HepG2 (cell line): ENCODE data around the gene MYO3B. TPM values are rescaled to one million over a fixed set of nuclear protein-coding genes. Genes with fewer than 3 reads are reported as not detected.

Source experiments
- ATAC-seq: fragments of 200-7000 bp; cut with Tn5 transposase; 3 replicates; pipeline ENCODE4 v1.9.1; 2020; ENCODE audit warnings: mild to moderate bottlenecking, moderate library complexity
- BruUV-seq: library from RNA; stranded (reverse); fragments of 400-500 nt; replicated peaks from 2 replicates; lab custom pipeline; 2021; lab: Mats Ljungman, UMichigan
- CTCF ChIA-PET: fragments of 300-600 bp; formaldehyde crosslinking; extraction: SDS; loops from one replicate; lab custom pipeline; 2021; ENCODE audit warnings: low total read pairs, inconsistent platforms, low intra/inter-chr PET ratio; lab: Yijun Ruan, JAX
- POLR2A ChIA-PET: fragments of 350-600 bp; sonication (Branson Sonifier 250); formaldehyde crosslinking; loops from one replicate; lab custom pipeline; 2020; ENCODE audit warnings: antibody characterized with exemption, inconsistent platforms; lab: Yijun Ruan, JAX
- DNase-seq: peaks from one replicate; pipeline ENCODE4 v3.0.0-alpha.2; 2015; ENCODE audit warnings: low spot score
- FAIRE-seq: peaks from 3 replicates; lab custom pipeline; 2011; peaks lifted over from hg19 to GRCh38; lab: Jason Lieb, UNC
- H2AFZ ChIP-seq: one replicate; pipeline ENCODE4 v1.6.1; 2011; ENCODE audit warnings: low read length, inconsistent platforms
- H3K27ac ChIP-seq: fragments of 300-600 bp; 3 replicates; pipeline ENCODE4 v1.8.0; 2011; ENCODE audit warnings: mixed run types, mild to moderate bottlenecking, mixed read lengths, low read length, inconsistent platforms; ENCODE audit not compliant: insufficient read depth; ENCODE audit errors: extremely low read length
- H3K27me3 ChIP-seq, 2 experiments: fragments of 200-600 bp in 1 of 2; 2 replicates in 1 of 2; 3 replicates in 1 of 2; pipeline versions ENCODE4 v1.6.0 to v1.8.0; 2011; ENCODE audit warnings: low read length in 2 of 2, mild to moderate bottlenecking in 2 of 2, moderate library complexity in 2 of 2, inconsistent platforms in 1 of 2; ENCODE audit not compliant: insufficient read depth in 2 of 2, control insufficient read depth in 1 of 2
- H3K36me3 ChIP-seq, 2 experiments: fragments of 200-600 bp in 1 of 2; replicated peaks in 1 of 2; 2 replicates in 1 of 2; 3 replicates in 1 of 2; pipeline versions ENCODE4 v1.5.1 to v1.8.0; 2011; ENCODE audit warnings: low read length in 2 of 2, inconsistent platforms in 1 of 2; ENCODE audit not compliant: insufficient read depth in 2 of 2, control insufficient read depth in 1 of 2
- H3K4me1 ChIP-seq: 2 replicates; pipeline ENCODE4 v1.5.1; 2012; ENCODE audit warnings: low read length, inconsistent platforms; ENCODE audit not compliant: insufficient read depth
- H3K4me2 ChIP-seq: 2 replicates; pipeline ENCODE4 v1.6.0; 2011; ENCODE audit warnings: low read depth, low read length, inconsistent platforms
- H3K4me3 ChIP-seq, 3 experiments: fragments of 200-600 bp in 1 of 3; sonication (generic), shearing (Covaris generic) in 1 of 3; replicated peaks in 1 of 3; 2 replicates each; pipeline ENCODE4 v1.5.1; 2011 to 2016; ENCODE audit warnings: low read length in 3 of 3, inconsistent platforms in 2 of 3, low read depth in 2 of 3, mild to moderate bottlenecking in 2 of 3, control low read depth in 1 of 3, mixed read lengths in 1 of 3; ENCODE audit not compliant: insufficient read depth in 1 of 3
- H3K79me2 ChIP-seq: one replicate; pipeline ENCODE4 v1.6.1; 2011; ENCODE audit warnings: low read length, inconsistent platforms; ENCODE audit not compliant: insufficient read depth
- H3K9ac ChIP-seq: 2 replicates; pipeline ENCODE4 v1.6.0; 2011; ENCODE audit warnings: mild to moderate bottlenecking, low read depth, low read length, inconsistent platforms; ENCODE audit not compliant: insufficient read depth
- H3K9me3 ChIP-seq: 2 replicates; pipeline ENCODE4 v1.5.1; 2012; ENCODE audit warnings: mild to moderate bottlenecking, low read length
- H4K20me1 ChIP-seq: 2 replicates; pipeline ENCODE4 v1.6.0; 2011; ENCODE audit warnings: inconsistent platforms, mild to moderate bottlenecking, low read length, moderate library complexity; ENCODE audit not compliant: insufficient read depth
- GATAD1 ChIP-seq: IDR thresholded peaks from 2 replicates; pipeline ENCODE4 v1.6.1; 2016; ENCODE audit warnings: missing genetic modification reagents, missing compliant biosample characterization
- JUN ChIP-seq: sonication (generic); formaldehyde crosslinking; IDR thresholded peaks from 2 replicates; pipeline ENCODE4 v1.4.0; 2020; ENCODE audit warnings: mild to moderate bottlenecking, missing genetic modification reagents
- KLF16 ChIP-seq, 2 experiments: sonication (generic) in 1 of 2; formaldehyde crosslinking in 1 of 2; IDR thresholded peaks; 2 replicates each; pipeline versions ENCODE4 v1.6.1 to v1.8.0; 2016 to 2023; ENCODE audit warnings: missing genetic modification reagents in 2 of 2, missing compliant biosample characterization in 1 of 2
- SETDB1 ChIP-seq: sonication (generic); formaldehyde crosslinking; IDR thresholded peaks from 2 replicates; pipeline ENCODE4 v1.5.1; 2020; ENCODE audit warnings: missing genetic modification reagents, mild to moderate bottlenecking, borderline replicate concordance
- SNAI1 ChIP-seq: sonication (generic); formaldehyde crosslinking; IDR thresholded peaks from 2 replicates; pipeline ENCODE4 v1.5.0; 2020; ENCODE audit warnings: mild to moderate bottlenecking, missing genetic modification reagents, borderline replicate concordance
- SYNCRIP ChIP-seq: fragments of 200-400 bp; formaldehyde crosslinking; IDR thresholded peaks from 2 replicates; pipeline ENCODE4 v1.6.1; 2018; ENCODE audit warnings: mild to moderate bottlenecking, low read depth, low read length; ENCODE audit not compliant: insufficient read depth
- TBL1XR1 ChIP-seq: fragments of 150-350 bp; IDR thresholded peaks from 2 replicates; pipeline ENCODE4 v1.6.1; 2014; ENCODE audit warnings: borderline replicate concordance, low read length; ENCODE audit not compliant: partially characterized antibody
- TERF1 ChIP-seq: sonication (generic); formaldehyde crosslinking; IDR thresholded peaks from 2 replicates; pipeline ENCODE4 v1.8.0; 2022; ENCODE audit warnings: mild to moderate bottlenecking, missing genetic modification reagents, moderate library complexity
- TFDP2 ChIP-seq: sonication (generic); formaldehyde crosslinking; IDR thresholded peaks from 2 replicates; pipeline ENCODE4 v1.4.0; 2020; ENCODE audit warnings: missing genetic modification reagents
- ZFP82 ChIP-seq: sonication (generic); formaldehyde crosslinking; IDR thresholded peaks from 2 replicates; pipeline ENCODE4 v1.5.1; 2020; ENCODE audit warnings: mild to moderate bottlenecking, missing genetic modification reagents, borderline replicate concordance
- ZKSCAN8 ChIP-seq: IDR thresholded peaks from 2 replicates; pipeline ENCODE4 v1.6.1; 2016; ENCODE audit warnings: borderline replicate concordance, missing genetic modification reagents, missing compliant biosample characterization
- ZNF484 ChIP-seq: sonication (generic); formaldehyde crosslinking; IDR thresholded peaks from 2 replicates; pipeline ENCODE4 v1.5.1; 2020; ENCODE audit warnings: mild to moderate bottlenecking, low read depth, missing genetic modification reagents, borderline replicate concordance
- WGBS: methylation state at CpG from one replicate; pipeline ENCODE4 v1.1.6; 2017; ENCODE audit warnings: low lambda C conversion rate; 5-methylcytosine and 5-hydroxymethylcytosine counted together
- in situ Hi-C: cut with HindIII; loops from 2 replicates; pipeline ENCODE4 v1.10.0; 2017; ENCODE audit warnings: low pct_unique_long_range_greater_than_20kb; ENCODE audit not compliant: extremely low pct_ligation_motif_present
- intact Hi-C: fragments of 100-400 bp; cut with micrococcal nuclease; formaldehyde crosslinking; loops from one replicate; pipeline ENCODE4 v1.10.0; 2022; ENCODE audit not compliant: unreplicated experiment
- polyA plus RNA-seq, 8 experiments: library from polyadenylated mRNA; depleted of rRNA in 3 of 8; stranded (reverse) in 7 of 8; unstranded in 1 of 8; fragments of >200 nt; fragmentation: Illumina TruSeq in 4 of 8; extraction: Trizol in 4 of 8; gene quantifications; 2 replicates each; pipeline versions ENCODE4 v1.2.1 to v1.2.3, GENCODE V29; 2011 to 2016; ENCODE audit warnings: low read depth in 4 of 8, missing spikeins in 1 of 8, mixed read lengths in 1 of 8; ENCODE audit not compliant: insufficient read depth in 1 of 8
- total RNA-seq, 5 experiments: library from RNA; depleted of rRNA; stranded (reverse); fragments of >200 nt; fragmentation: Illumina TruSeq; extraction: Trizol; gene quantifications; 2 replicates each; pipeline ENCODE4 v1.2.3, GENCODE V29; 2016; ENCODE audit warnings: low read depth in 1 of 5
- TF ChIP-seq, protein P1 (sequence below): sonication (generic); formaldehyde crosslinking; IDR thresholded peaks from 2 replicates; pipeline ENCODE4 v1.4.0; 2020; ENCODE audit warnings: missing genetic modification reagents, borderline replicate concordance
- TF ChIP-seq, protein P2 (sequence below): sonication (generic); formaldehyde crosslinking; IDR thresholded peaks from 2 replicates; pipeline ENCODE4 v1.5.1; 2020; ENCODE audit warnings: mild to moderate bottlenecking, missing genetic modification reagents

MYO3B gene
- total and polyA plus RNA-seq, 2 of the 13 experiments (the other 11 are each of a cell fraction or from before 2014, with no cell fraction given): 0.01 TPM; not detected in 1

DNA sequence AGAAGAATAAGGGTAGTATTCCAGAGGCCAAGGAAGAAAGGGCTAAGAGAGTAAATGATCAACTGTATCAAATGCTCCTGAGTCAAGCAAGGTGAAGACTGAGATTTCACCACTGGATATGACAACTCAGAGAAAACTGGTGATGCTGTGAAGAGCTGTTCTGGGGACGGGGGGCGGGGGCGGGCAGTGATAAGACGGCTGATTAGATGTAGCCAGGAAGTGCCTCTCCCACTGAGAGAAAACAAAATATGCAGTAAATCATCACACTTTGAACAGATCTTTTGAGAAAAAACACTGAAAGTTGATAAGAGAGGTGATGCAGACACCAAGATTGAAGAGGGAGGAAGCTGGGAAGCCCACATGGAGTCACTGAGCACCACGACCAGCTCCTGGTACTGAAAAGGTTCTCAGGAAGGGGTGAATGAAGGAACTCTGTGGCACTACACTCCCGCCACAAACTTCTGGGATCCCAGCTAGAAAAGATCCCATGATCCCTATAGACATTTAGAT is 75.8 kb downstream of the MYO3B start:
- Histone ChIP-seq H3K9me3 (no peaks in the 10 kb centered on the region), H2AFZ (no peak overlapping the region), H3K27me3 (peaks cover 0 to 8% of the 10 kb centered on the region in 2 experiments; a peak in 1 of 5 replicates), H3K36me3 (no peaks in the 10 kb centered on the region), H3K27ac (no peak overlapping the region), H3K4me2 (no peak overlapping the region), H3K9ac (no peak overlapping the region), H3K79me2 (no peaks in the 10 kb centered on the region), H4K20me1 (no peaks in the 10 kb centered on the region), H3K4me3 (no peak overlapping the region), H3K4me1 (no peaks in the 10 kb centered on the region)
- FAIRE-seq (no peak), ATAC-seq (no peak), DNase-seq (no peak)
- intact Hi-C loops (no loop called here), in situ Hi-C loops (no loop called here)
- POLR2A ChIA-PET: no interaction called here
- BruUV-seq: no TSS peak
- WGBS: 16% methylated on average over 5 of the region's 6 CpGs
- CTCF ChIA-PET: no interaction called here
- TF ChIP-seq SETDB1 (CRISPR knock-in tag) (no peak), ZKSCAN8 (CRISPR knock-in tag) (no peak), TBL1XR1 (no peak), ZFP82 (CRISPR knock-in tag) (no peak), SNAI1 (CRISPR knock-in tag) (no peak), SYNCRIP (no peak), GATAD1 (CRISPR knock-in tag) (no peak), TERF1 (no peak), KLF16 (CRISPR knock-in tag; IDR thresholded peaks at IDR 0.05) (no peak), ZNF484 (CRISPR knock-in tag) (no peak), JUN (CRISPR knock-in tag) (no peak), TFDP2 (CRISPR knock-in tag) (no peak)
- TF ChIP-seq, protein P1, sequence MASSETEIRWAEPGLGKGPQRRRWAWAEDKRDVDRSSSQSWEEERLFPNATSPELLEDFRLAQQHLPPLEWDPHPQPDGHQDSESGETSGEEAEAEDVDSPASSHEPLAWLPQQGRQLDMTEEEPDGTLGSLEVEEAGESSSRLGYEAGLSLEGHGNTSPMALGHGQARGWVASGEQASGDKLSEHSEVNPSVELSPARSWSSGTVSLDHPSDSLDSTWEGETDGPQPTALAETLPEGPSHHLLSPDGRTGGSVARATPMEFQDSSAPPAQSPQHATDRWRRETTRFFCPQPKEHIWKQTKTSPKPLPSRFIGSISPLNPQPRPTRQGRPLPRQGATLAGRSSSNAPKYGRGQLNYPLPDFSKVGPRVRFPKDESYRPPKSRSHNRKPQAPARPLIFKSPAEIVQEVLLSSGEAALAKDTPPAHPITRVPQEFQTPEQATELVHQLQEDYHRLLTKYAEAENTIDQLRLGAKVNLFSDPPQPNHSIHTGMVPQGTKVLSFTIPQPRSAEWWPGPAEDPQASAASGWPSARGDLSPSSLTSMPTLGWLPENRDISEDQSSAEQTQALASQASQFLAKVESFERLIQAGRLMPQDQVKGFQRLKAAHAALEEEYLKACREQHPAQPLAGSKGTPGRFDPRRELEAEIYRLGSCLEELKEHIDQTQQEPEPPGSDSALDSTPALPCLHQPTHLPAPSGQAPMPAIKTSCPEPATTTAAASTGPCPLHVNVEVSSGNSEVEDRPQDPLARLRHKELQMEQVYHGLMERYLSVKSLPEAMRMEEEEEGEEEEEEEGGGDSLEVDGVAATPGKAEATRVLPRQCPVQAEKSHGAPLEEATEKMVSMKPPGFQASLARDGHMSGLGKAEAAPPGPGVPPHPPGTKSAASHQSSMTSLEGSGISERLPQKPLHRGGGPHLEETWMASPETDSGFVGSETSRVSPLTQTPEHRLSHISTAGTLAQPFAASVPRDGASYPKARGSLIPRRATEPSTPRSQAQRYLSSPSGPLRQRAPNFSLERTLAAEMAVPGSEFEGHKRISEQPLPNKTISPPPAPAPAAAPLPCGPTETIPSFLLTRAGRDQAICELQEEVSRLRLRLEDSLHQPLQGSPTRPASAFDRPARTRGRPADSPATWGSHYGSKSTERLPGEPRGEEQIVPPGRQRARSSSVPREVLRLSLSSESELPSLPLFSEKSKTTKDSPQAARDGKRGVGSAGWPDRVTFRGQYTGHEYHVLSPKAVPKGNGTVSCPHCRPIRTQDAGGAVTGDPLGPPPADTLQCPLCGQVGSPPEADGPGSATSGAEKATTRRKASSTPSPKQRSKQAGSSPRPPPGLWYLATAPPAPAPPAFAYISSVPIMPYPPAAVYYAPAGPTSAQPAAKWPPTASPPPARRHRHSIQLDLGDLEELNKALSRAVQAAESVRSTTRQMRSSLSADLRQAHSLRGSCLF (CRISPR knock-in tag): no peak
- TF ChIP-seq, protein P2, sequence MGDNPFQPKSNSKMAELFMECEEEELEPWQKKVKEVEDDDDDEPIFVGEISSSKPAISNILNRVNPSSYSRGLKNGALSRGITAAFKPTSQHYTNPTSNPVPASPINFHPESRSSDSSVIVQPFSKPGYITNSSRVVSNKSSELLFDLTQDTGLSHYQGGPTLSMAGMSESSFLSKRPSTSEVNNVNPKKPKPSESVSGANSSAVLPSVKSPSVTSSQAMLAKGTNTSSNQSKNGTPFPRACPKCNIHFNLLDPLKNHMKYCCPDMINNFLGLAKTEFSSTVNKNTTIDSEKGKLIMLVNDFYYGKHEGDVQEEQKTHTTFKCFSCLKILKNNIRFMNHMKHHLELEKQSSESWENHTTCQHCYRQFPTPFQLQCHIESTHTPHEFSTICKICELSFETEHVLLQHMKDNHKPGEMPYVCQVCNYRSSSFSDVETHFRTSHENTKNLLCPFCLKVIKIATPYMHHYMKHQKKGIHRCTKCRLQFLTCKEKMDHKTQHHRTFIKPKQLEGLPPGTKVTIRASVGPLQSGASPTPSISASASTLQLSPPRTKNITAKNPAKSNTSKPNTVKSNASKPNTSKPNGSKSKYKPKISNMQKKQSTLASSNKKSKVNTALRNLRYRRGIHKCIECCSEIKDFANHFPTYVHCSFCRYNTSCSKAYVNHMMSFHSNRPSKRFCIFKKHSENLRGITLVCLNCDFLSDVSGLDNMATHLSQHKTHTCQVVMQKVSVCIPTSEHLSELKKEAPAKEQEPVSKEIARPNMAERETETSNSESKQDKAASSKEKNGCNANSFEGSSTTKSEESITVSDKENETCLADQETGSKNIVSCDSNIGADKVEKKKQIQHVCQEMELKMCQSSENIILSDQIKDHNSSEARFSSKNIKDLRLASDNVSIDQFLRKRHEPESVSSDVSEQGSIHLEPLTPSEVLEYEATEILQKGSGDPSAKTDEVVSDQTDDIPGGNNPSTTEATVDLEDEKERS (CRISPR knock-in tag): no peak
